ENCODE data around the gene DAW1.

Gene DAW1

GRCh38 chr2:227960317-227960716, 88.9 kb downstream of the DAW1 start:
- Histone ChIP-seq H3K4me3 (replicated peaks; ENCODE audit: insufficient read depth, low read length) (no peak overlapping the region), H3K27me3 (ENCODE audit: insufficient read depth, poor library complexity, severe bottlenecking) (no peaks in the 10 kb centered on the region), H3K27ac (replicated peaks) (no peak overlapping the region)
- TF ChIP-seq POLR2AphosphoS5 (IDR thresholded peaks at IDR 0.05; ENCODE audit: low read depth) (no peak), REST (IDR thresholded peaks at IDR 0.05; ENCODE audit: insufficient replicate concordance, low read depth) (no peak), GABPA (IDR thresholded peaks at IDR 0.05; ENCODE audit: low read depth) (no peak), CTCF (IDR thresholded peaks at IDR 0.05; ENCODE audit: insufficient read depth, low read length) (no peak), SPI1 (IDR thresholded peaks at IDR 0.05; ENCODE audit: borderline replicate concordance, low read depth) (no peak)
- DNase-seq (ENCODE audit: low read depth in 1 of 2, low spot score in 1 of 2) = no peak

- no peak for DNase-seq (ENCODE audit: low read depth in 1 of 2, low spot score in 1 of 2)
- H3K4me3 ChIP-seq (replicated peaks; ENCODE audit: insufficient read depth, low read length) = no peak overlapping the region
- no peak for TF ChIP-seq POLR2AphosphoS5 (IDR thresholded peaks at IDR 0.05; ENCODE audit: low read depth)
- no peak for TF ChIP-seq CTCF (IDR thresholded peaks at IDR 0.05; ENCODE audit: insufficient read depth, low read length)
- TF ChIP-seq SPI1 (IDR thresholded peaks at IDR 0.05; ENCODE audit: borderline replicate concordance, low read depth) = no peak
- TF ChIP-seq REST (IDR thresholded peaks at IDR 0.05; ENCODE audit: insufficient replicate concordance, low read depth) = no peak
- TF ChIP-seq GABPA (IDR thresholded peaks at IDR 0.05; ENCODE audit: low read depth) = no peak
- no peak overlapping the region for H3K27ac ChIP-seq (replicated peaks)
- H3K27me3 ChIP-seq (ENCODE audit: insufficient read depth, poor library complexity, severe bottlenecking) = no peaks in the 10 kb centered on the region
These were observed 100.3 kb downstream of the DAW1 start for GRCh38 chr2:227971619-227972230.

GRCh38 chr2:227973241-227973640, 101.8 kb downstream of the DAW1 start:
- Histone ChIP-seq H3K4me3 (replicated peaks; ENCODE audit: insufficient read depth, low read length) (no peak overlapping the region), H3K27me3 (ENCODE audit: insufficient read depth, poor library complexity, severe bottlenecking) (no peaks in the 10 kb centered on the region), H3K27ac (replicated peaks) (no peak overlapping the region)
- no peak for DNase-seq (ENCODE audit: low read depth in 1 of 2, low spot score in 1 of 2)
- no peak for TF ChIP-seq SPI1 (IDR thresholded peaks at IDR 0.05; ENCODE audit: borderline replicate concordance, low read depth)
- no peak for TF ChIP-seq POLR2AphosphoS5 (IDR thresholded peaks at IDR 0.05; ENCODE audit: low read depth)
- no peak for TF ChIP-seq GABPA (IDR thresholded peaks at IDR 0.05; ENCODE audit: low read depth)
- TF ChIP-seq REST (IDR thresholded peaks at IDR 0.05; ENCODE audit: insufficient replicate concordance, low read depth) = no peak
- no peak for TF ChIP-seq CTCF (IDR thresholded peaks at IDR 0.05; ENCODE audit: insufficient read depth, low read length)

All from HL-60 (cell line).